H1 (cell line): ENCODE measurements around the gene TTBK2. TPM values are rescaled to one million over a fixed set of nuclear protein-coding genes. Genes with fewer than 3 reads are reported as not detected.

Experiments used
- BCL11A ChIP-seq, 2 experiments: IDR thresholded peaks; one replicate each; pipeline ENCODE4 v1.6.1; 2011; ENCODE audit warnings: low read depth in 2 of 2, low read length in 2 of 2, mild to moderate bottlenecking in 2 of 2
- CBX5 ChIP-seq: fragments of 300-800, 300-1000 bp; sonication (generic); IDR thresholded peaks from 2 replicates; pipeline ENCODE4 v1.7.1; 2016; ENCODE audit warnings: antibody characterized with exemption, low read length, low read depth
- EGR1 ChIP-seq: IDR thresholded peaks from 2 replicates; pipeline ENCODE4 v1.6.1; 2011; ENCODE audit warnings: low read depth, low read length, borderline replicate concordance
- GTF2F1 ChIP-seq: IDR thresholded peaks from 2 replicates; pipeline ENCODE4 v1.6.1; 2012; ENCODE audit warnings: low read depth, low read length, improper control_type of control experiment, borderline replicate concordance
- polyA plus RNA-seq, 7 experiments: library from polyadenylated mRNA; depleted of rRNA in 3 of 7; stranded (reverse) in 5 of 7; unstranded in 2 of 7; fragments of >200 nt in 5 of 7; fragments of 200-250 nt in 2 of 7; gene quantifications; 1 replicate in 5 of 7; 2 replicates in 1 of 7; 4 replicates in 1 of 7; pipeline versions ENCODE4 v1.2.1 to v1.2.3, GENCODE V29; 2011 to 2013; ENCODE audit warnings: missing spikeins in 2 of 7, mixed read lengths in 2 of 7
- total RNA-seq: library from RNA; stranded (reverse); fragmentation: NEBNext Ultra II Directional; extraction: Animal tissue kit (Norgen Biotek cat#: 25700); gene quantifications from 2 replicates; pipeline ENCODE4 v1.2.1, GENCODE V29; 2021

TTBK2 gene
- total and polyA plus RNA-seq, 2 of the 8 experiments (the other 6 are each of a cell fraction or from before 2014, with no cell fraction given) = 2.7 to 18.2 TPM

GRCh38 chr15:42786978-42787377 is 133.6 kb downstream of the TTBK2 start (continued):
- TF ChIP-seq EGR1 (no peak), BCL11A (IDR thresholded peaks at IDR 0.05; ENCODE audit: low read depth in 2 of 2, low read length in 2 of 2) (no peak), GTF2F1 (no peak), CBX5 (no peak)
